Stimulated activated CD8-positive, alpha-beta memory T cell treated with anti-CD3 and anti-CD28 coated beads, Interleukin-7, amount 100 ng/mL, for 4 hours (primary cell): ENCODE data around the gene POP5.

Source experiments
- DNase-seq, 2 donors: peaks; one replicate each; pipeline ENCODE4 v3.0.0-alpha.2; 2020; ENCODE audit warnings: low read depth in 2 of 2

POP5 gene

GRCh38 chr12:120588948-120589930 lies 8.0 kb upstream of the POP5 start:
- no peak for DNase-seq

DNA sequence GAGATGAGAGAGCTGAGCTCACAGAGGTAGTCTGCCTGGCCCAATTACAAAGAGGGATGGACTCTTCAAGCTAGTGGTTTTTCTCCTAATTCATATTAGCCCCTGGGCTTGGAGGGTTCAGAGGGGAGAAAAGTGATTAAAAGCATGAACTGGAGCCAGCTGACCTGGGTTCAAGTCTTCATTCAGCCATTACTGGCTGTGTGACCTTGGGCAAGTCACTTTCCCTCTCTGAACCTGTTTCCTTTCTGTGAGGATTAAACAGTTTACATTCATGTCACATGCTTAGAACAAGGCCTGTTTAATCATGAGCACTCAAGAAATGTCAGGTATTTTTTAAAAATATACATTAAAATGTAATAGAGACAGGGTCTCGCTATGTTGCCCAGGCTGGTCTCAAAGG lies 7.2 kb upstream of the POP5 start:
- DNase-seq: no peak

DNA sequence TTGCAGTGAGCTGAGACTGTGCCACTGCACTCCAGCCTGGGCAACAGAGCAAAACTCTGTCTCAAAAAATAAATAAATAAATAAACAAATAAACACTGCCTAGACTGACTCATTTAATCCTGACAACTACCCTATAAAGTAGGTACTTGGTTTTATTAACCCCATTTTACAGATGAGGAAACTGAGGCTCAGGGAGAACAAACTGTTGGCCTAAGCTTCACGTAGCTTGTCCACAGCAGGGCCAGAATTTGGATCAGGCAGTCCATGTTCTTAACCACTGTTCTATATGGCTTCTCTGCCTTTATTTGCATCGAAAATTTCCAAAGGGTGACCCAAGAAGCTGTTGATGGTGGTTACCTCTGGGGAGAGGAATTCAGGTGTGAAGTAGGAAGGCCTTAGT lies 5.7 kb upstream of the POP5 start:
- no peak for DNase-seq

DNA sequence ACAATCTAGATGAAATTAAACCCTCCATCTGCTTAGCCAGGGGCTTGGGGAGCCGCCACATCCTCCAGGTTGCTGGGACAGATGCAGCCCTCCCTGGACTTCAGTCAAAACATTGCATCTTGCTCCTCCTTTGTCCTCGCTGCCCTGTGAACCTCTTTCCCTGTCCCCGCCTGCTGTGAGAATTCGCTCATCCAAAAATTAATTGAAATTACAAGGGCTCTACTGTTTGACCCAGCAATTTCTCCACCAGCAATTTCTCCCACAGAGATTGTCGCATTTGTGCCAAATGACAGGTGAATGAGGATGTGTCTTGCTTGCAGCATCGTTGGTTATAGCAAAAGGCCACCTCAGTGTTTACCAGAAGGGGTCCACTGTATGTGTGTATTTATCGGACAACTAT lies 5.0 kb upstream of the POP5 start:
- DNase-seq: no peak

- DNase-seq: peak in 1 of 2 donors; percentile 24
Observed at GRCh38 chr12:120584343-120585149, 3.3 kb upstream of the POP5 start.

GRCh38 chr12:120583478-120584030 lies 2.4 kb upstream of the POP5 start:
- DNase-seq: peak; percentile 63 to 71

GRCh38 chr12:120581998-120582397 lies 796 bp upstream of the POP5 start:
- no peak for DNase-seq

DNA sequence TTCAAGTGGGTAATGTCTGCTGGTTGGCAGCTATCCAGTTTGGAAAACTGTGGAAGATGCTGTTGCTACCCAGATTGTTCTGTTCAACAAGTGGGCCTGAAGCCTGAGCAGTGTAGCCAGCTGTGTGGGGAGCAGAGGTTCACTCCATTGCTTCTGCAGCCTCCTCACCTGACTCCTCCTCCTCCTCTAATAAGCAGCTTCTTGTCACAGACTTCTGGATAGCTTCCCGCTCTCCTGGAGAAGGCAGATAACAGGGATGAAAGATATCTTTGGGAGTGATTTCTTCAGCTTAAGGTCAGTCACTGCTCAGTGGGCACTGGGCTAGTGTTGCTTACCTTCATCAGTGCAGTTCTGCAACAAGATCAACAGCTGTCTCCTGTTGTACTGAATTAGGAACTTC lies 2.0 kb downstream of the POP5 start:
- no peak for DNase-seq

- no peak for DNase-seq
Observed at GRCh38 chr12:120574106-120574505, 7.1 kb downstream of the POP5 start.

GRCh38 chr12:120573560-120573959 lies 7.6 kb downstream of the POP5 start:
- DNase-seq: no peak

GRCh38 chr12:120571299-120571698 lies 9.9 kb downstream of the POP5 start:
- DNase-seq: no peak

- DNase-seq: no peak
Observed at GRCh38 chr12:120563495-120563894, 17.7 kb downstream of the POP5 start.

DNA sequence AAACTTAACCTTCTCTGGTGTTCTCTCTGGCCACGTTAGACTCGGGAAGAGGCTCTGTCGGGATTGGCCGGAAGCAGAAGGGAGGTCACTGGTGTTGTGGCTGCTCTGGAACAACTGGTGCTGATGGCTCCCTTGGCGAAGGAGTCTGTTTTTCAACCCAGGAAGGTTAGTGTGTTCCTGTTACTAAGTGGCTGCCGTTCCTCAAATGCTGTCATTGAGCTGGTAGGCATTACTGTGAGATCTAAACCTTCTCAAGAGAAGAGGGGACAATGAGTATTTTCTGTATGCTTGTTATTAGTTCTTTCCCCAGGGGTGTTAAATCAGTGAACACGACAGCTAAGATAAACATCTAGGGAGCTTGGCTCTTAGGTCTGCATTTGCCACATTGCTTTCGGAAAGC lies 18.3 kb downstream of the POP5 start:
- DNase-seq: no peak

DNA sequence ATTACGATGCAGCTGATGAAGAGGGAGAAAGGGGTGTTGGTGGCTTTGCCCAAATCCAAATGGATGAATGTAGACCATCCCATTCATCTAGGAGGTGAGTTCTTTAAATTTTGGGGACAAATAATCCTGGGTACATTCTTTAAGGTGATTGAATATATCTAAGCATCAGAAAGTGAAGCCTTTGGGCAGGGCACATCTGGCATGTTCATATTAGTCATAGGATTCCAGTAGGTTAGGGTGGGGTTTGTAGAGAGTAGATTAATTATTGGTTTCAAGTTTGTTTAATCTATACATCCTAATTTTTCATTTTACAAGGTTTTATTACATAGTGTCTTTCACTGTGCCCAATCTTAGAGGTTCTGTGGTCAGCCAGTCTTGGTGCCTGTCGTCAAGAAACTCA lies 23.6 kb downstream of the POP5 start:
- no peak for DNase-seq

DNA sequence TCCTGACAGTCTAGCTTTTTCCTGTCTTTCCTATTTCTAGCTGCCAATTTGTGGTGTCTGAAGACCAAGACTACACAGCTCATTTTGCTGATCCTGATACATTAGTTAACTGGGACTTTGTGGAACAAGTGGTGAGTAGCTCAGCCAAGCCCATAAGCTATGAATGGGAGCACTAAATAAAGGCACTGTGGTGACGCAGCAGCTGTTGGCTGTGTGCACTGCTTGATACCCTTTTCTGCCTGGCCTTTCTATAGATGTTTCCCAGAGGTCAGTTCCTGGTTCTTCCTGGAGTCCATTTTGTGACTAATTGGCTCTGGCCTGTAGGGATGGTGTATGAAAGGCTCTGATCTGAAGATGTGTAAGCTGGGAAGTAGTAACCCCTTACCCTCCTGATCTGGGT lies 26.5 kb downstream of the POP5 start:
- DNase-seq: no peak

GRCh38 chr12:120546050-120546386 lies 35.2 kb downstream of the POP5 start:
- no peak for DNase-seq

- DNase-seq: no peak
Observed at GRCh38 chr12:120544691-120545090, 36.5 kb downstream of the POP5 start.

GRCh38 chr12:120542166-120542565 lies 39.0 kb downstream of the POP5 start:
- DNase-seq: no peak

DNA sequence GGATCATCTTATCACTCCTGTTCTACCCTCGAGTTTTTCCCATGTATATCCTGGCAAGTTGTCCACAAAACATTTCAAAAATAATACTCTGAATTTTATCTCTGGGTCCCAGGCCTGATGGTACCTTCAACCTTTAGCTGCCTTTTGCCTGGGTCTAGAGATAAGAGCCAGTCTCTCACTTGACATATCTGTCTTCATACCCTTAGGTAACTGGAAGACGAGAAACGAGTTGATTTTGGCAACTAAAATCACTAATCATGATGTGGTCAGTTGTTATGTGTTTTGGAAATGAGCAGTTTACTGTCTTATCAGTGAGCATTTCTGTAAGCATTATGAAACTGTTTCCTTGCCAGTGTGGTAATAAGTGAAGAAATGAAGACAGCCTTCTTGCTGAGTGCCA lies 40.8 kb downstream of the POP5 start:
- no peak for DNase-seq

GRCh38 chr12:120539303-120539702 lies 41.9 kb downstream of the POP5 start:
- DNase-seq: no peak

GRCh38 chr12:120538281-120539156 lies 42.7 kb downstream of the POP5 start:
- DNase-seq: no peak

- no peak for DNase-seq
Observed at GRCh38 chr12:120537856-120538220, 43.4 kb downstream of the POP5 start.
